Activated T-helper 1 cell treated with anti-CD3 and anti-CD28 coated beads, Interleukin-12 subunit alpha, Interleukin-12 subunit beta, Interleukin-2, Interleukin-4 antibody, amounts not matched to agents 30 ng/mL and 10 ng/mL and 1 ng/mL, durations not matched to agents 14 hours and 24 hours and 36 hours (primary cell): ENCODE results near the gene HECTD3. TPM values are rescaled to one million over a fixed set of nuclear protein-coding genes. Genes with fewer than 3 reads are reported as not detected.
A peak's percentile ranks its signal among the peaks of the same experiment; 100 is the strongest.
"Not testable (repeated sequence)": the region's sequence is repeated elsewhere in the genome, so short reads cannot be mapped to it uniquely, and the experiment has no call there.

ENCODE experiments used
- DNase-seq: peaks from one replicate; pipeline ENCODE4 v3.0.0; 2021; ENCODE audit warnings: low spot score
- H3K27ac Mint-ChIP-seq: one replicate; pipeline ENCODE4 v1.8.0; 2021; ENCODE audit warnings: mild to moderate bottlenecking, mixed read lengths
- H3K27me3 Mint-ChIP-seq: one replicate; pipeline ENCODE4 v1.8.0; 2022; ENCODE audit warnings: mild to moderate bottlenecking, moderate library complexity, mixed read lengths; ENCODE audit not compliant: insufficient read depth
- H3K36me3 Mint-ChIP-seq: one replicate; pipeline ENCODE4 v1.8.0; 2021; ENCODE audit warnings: low read depth, mixed read lengths
- H3K4me1 Mint-ChIP-seq: one replicate; pipeline ENCODE4 v1.8.0; 2021; ENCODE audit warnings: low read depth, mixed read lengths
- H3K4me3 Mint-ChIP-seq: one replicate; pipeline ENCODE4 v1.8.0; 2021; ENCODE audit warnings: mild to moderate bottlenecking, moderate library complexity, mixed read lengths
- H3K9me3 Mint-ChIP-seq: one replicate; pipeline ENCODE4 v1.8.0; 2021; ENCODE audit warnings: mixed read lengths
- intact Hi-C: fragments of 100-400 bp; cut with micrococcal nuclease; formaldehyde crosslinking; loops from one replicate; pipeline ENCODE4 v1.15.1; 2024
- total RNA-seq: library from RNA; stranded (reverse); gene quantifications from 2 replicates; pipeline ENCODE4 v1.2.3, GENCODE V29; 2022

HECTD3 gene
- total RNA-seq, 1 donor from 2014 or later, result 22.2 TPM

- intact Hi-C loops, result loop anchor here (1.0 to 5.0 kb wide), 11 partner anchors 26 to 1235 kb away; partner anchors contain the start of genes ARMH1, EIF2B3, ERI3 and IPP
- Mint-ChIP-seq H3K4me3 (peak within 1 kb of the TSS; percentile 84), H3K27me3 (no peaks in the 10 kb centered on the region), H3K9me3 (no peaks in the 10 kb centered on the region), H3K27ac (peak within 1 kb of the TSS; percentile 90), H3K4me1 (peaks cover 58% of the 10 kb centered on the region), H3K36me3 (peaks cover 16% of the 10 kb centered on the region)
- peak; percentile 86 for DNase-seq
Measured at GRCh38 chr1:45011837-45012638, 914 bp upstream of the HECTD3 start, which contains the start of gene UROD. Gene UROD (plus strand): TSS chr1:45012254. CDS start chr1:45012266, 12 bp downstream.

GRCh38 chr1:45009956-45010854 is 919 bp downstream of the HECTD3 start:
- DNase-seq, result peak; percentile 15
- intact Hi-C loops, result loop anchor here (5.0 kb wide), 4 partner anchors 653 to 1237 kb away; partner anchors contain the start of genes ERI3, IPP, RAD54L and SLC6A9
- Mint-ChIP-seq H3K27ac (peak overlapping the region; percentile 72), H3K4me3 (peak overlapping the region; percentile 89), H3K27me3 (no peaks in the 10 kb centered on the region), H3K36me3 (peaks cover 20% of the 10 kb centered on the region), H3K9me3 (no peaks in the 10 kb centered on the region), H3K4me1 (peaks cover 54% of the 10 kb centered on the region)

- H3K27me3 Mint-ChIP-seq, result no peaks in the 10 kb centered on the region
Measured at GRCh38 chr1:45009296-45009865, 1.7 kb downstream of the HECTD3 start.

GRCh38 chr1:45008516-45008915 is 2.6 kb downstream of the HECTD3 start:
- Mint-ChIP-seq H3K4me3 (peak overlapping the region; percentile 8), H3K9me3 (no peaks in the 10 kb centered on the region), H3K4me1 (peaks cover 38% of the 10 kb centered on the region), H3K36me3 (peaks cover 22% of the 10 kb centered on the region), H3K27me3 (no peaks in the 10 kb centered on the region), H3K27ac (no peak overlapping the region)
- no peak for DNase-seq
- intact Hi-C loops, result no loop called here

More at GRCh38 chr1:45009296-45009865, 1.7 kb downstream of the HECTD3 start:
- H3K4me1 Mint-ChIP-seq, result peaks cover 47% of the 10 kb centered on the region
- no peak for DNase-seq
- H3K4me3 Mint-ChIP-seq, result peak overlapping the region; percentile 89
- no peaks in the 10 kb centered on the region for H3K9me3 Mint-ChIP-seq
- H3K36me3 Mint-ChIP-seq, result peaks cover 24% of the 10 kb centered on the region
- H3K27ac Mint-ChIP-seq, result no peak overlapping the region
- intact Hi-C loops, result no loop called here

- Mint-ChIP-seq H3K36me3 (peaks cover 26% of the 10 kb centered on the region), H3K9me3 (no peaks in the 10 kb centered on the region), H3K27ac (no peak overlapping the region), H3K4me3 (no peak overlapping the region), H3K4me1 (peaks cover 34% of the 10 kb centered on the region), H3K27me3 (no peaks in the 10 kb centered on the region)
- intact Hi-C loops, result no loop called here
- DNase-seq, result no peak
Measured at GRCh38 chr1:45008076-45008475, 3.0 kb downstream of the HECTD3 start.

- Mint-ChIP-seq H3K27ac (no peak overlapping the region), H3K4me3 (no peak overlapping the region), H3K27me3 (no peaks in the 10 kb centered on the region), H3K36me3 (peaks cover 32% of the 10 kb centered on the region), H3K4me1 (peaks cover 27% of the 10 kb centered on the region), H3K9me3 (no peaks in the 10 kb centered on the region)
- intact Hi-C loops, result no loop called here
- DNase-seq, result no peak
Measured at GRCh38 chr1:45007311-45007710, 3.8 kb downstream of the HECTD3 start.

GRCh38 chr1:45005761-45006160 is 5.4 kb downstream of the HECTD3 start:
- Mint-ChIP-seq H3K36me3 (peaks cover 33% of the 10 kb centered on the region), H3K4me1 (peaks cover 20% of the 10 kb centered on the region), H3K27ac (no peak overlapping the region), H3K27me3 (no peaks in the 10 kb centered on the region), H3K9me3 (no peaks in the 10 kb centered on the region), H3K4me3 (no peak overlapping the region)
- intact Hi-C loops, result no loop called here
- DNase-seq, result no peak

- intact Hi-C loops, result no loop called here
- H3K4me1 Mint-ChIP-seq, result peaks cover 18% of the 10 kb centered on the region
- H3K27ac Mint-ChIP-seq, result no peak overlapping the region
- no peaks in the 10 kb centered on the region for H3K27me3 Mint-ChIP-seq
- peaks cover 34% of the 10 kb centered on the region for H3K36me3 Mint-ChIP-seq
- H3K9me3 Mint-ChIP-seq, result no peaks in the 10 kb centered on the region
- no peak overlapping the region for H3K4me3 Mint-ChIP-seq
- DNase-seq, result no peak
Measured at GRCh38 chr1:45004281-45004920, 6.7 kb downstream of the HECTD3 start.

GRCh38 chr1:45003741-45004140 is 7.4 kb downstream of the HECTD3 start:
- Mint-ChIP-seq H3K4me3 (no peak overlapping the region), H3K4me1 (peaks cover 11% of the 10 kb centered on the region), H3K9me3 (no peaks in the 10 kb centered on the region), H3K27ac (no peak overlapping the region), H3K27me3 (no peaks in the 10 kb centered on the region), H3K36me3 (peaks cover 28% of the 10 kb centered on the region)
- DNase-seq, result no peak
- intact Hi-C loops, result no loop called here

GRCh38 chr1:45002650-45003645 is 8.2 kb downstream of the HECTD3 start:
- no peak for DNase-seq
- Mint-ChIP-seq H3K27ac (peak overlapping the region; percentile 7), H3K4me1 (peaks cover 11% of the 10 kb centered on the region), H3K4me3 (no peak overlapping the region), H3K36me3 (peaks cover 25% of the 10 kb centered on the region), H3K27me3 (no peaks in the 10 kb centered on the region), H3K9me3 (no peaks in the 10 kb centered on the region)
- intact Hi-C loops, result no loop called here

- H3K27me3 Mint-ChIP-seq, H3K4me3 Mint-ChIP-seq, DNase-seq, intact Hi-C loops, H3K9me3 Mint-ChIP-seq, H3K27ac Mint-ChIP-seq: not testable (repeated sequence)
- H3K4me1 Mint-ChIP-seq, result peaks cover 11% of the 10 kb centered on the region
- H3K36me3 Mint-ChIP-seq, result peaks cover 21% of the 10 kb centered on the region
Measured at GRCh38 chr1:45001576-45001975, 9.5 kb downstream of the HECTD3 start.
